B cell (primary cell): ENCODE data around the gene BTBD1. TPM values are rescaled to one million over a fixed set of nuclear protein-coding genes. Genes with fewer than 3 reads are reported as not detected.

Source experiments
- ATAC-seq: fragments of 200-7000 bp; cut with Tn5 transposase; one replicate; pipeline ENCODE4 v1.10.0; 2021; ENCODE audit warnings: low read depth, mild to moderate bottlenecking, moderate number of reproducible peaks, moderate library complexity
- CTCF ChIA-PET: fragments of 350-600 bp; sonication (Branson Sonifier 250); formaldehyde crosslinking; loops from one replicate; lab custom pipeline; 2021; ENCODE audit warnings: antibody characterized with exemption, inconsistent platforms; lab: Charles Lee
- POLR2A ChIA-PET: fragments of 350-600 bp; sonication (Branson Sonifier 250); formaldehyde crosslinking; loops from one replicate; lab custom pipeline; 2021; ENCODE audit warnings: antibody characterized with exemption; lab: Charles Lee
- DNase-seq: peaks from one replicate; pipeline ENCODE4 v3.0.0; 2013
- H2AFZ ChIP-seq: 2 replicates; pipeline ENCODE4 v1.6.1; 2012; ENCODE audit warnings: mild to moderate bottlenecking, low read depth, low read length; ENCODE audit not compliant: insufficient read depth, poor library complexity, severe bottlenecking
- H3K27ac ChIP-seq, 2 donors: 1 replicate in 1 of 2; 2 replicates in 1 of 2; pipeline ENCODE4 v1.5.1; 2012 to 2013; ENCODE audit warnings: low read length in 2 of 2, mild to moderate bottlenecking in 2 of 2, moderate library complexity in 1 of 2
- H3K27me3 ChIP-seq, 4 experiments: fragments of 200-600 bp in 1 of 4; sonication (generic) in 1 of 4; replicated peaks in 1 of 4; 1 replicate in 2 of 4; 2 replicates in 2 of 4; pipeline versions ENCODE4 v1.6.1 to v1.7.0; 2013 to 2016; ENCODE audit warnings: low read length in 3 of 4, mild to moderate bottlenecking in 2 of 4, mixed read lengths in 1 of 4, moderate library complexity in 1 of 4; ENCODE audit not compliant: insufficient read depth in 4 of 4, control insufficient read depth in 3 of 4; ENCODE audit errors: control extremely low read depth in 1 of 4
- H3K36me3 ChIP-seq, 2 experiments: replicated peaks in 1 of 2; 1 replicate in 1 of 2; 2 replicates in 1 of 2; pipeline versions ENCODE4 v1.6.1 to v1.7.1; 2013; ENCODE audit warnings: low read length in 1 of 2; ENCODE audit not compliant: insufficient read depth in 2 of 2, control insufficient read depth in 1 of 2; ENCODE audit errors: control extremely low read depth in 1 of 2, extremely low read depth in 1 of 2
- H3K4me1 ChIP-seq, 2 donors: fragments of 200-600 bp in 1 of 2; sonication (generic) in 1 of 2; 1 replicate in 1 of 2; 2 replicates in 1 of 2; pipeline versions ENCODE4 v1.5.1 to v1.6.1; 2013 to 2017; ENCODE audit warnings: low read length in 2 of 2; ENCODE audit not compliant: control insufficient read depth in 2 of 2, insufficient read depth in 2 of 2
- H3K4me2 ChIP-seq: replicated peaks from 2 replicates; pipeline ENCODE3; 2012; ENCODE audit warnings: mild to moderate bottlenecking, low read depth, low read length; ENCODE audit not compliant: poor library complexity, severe bottlenecking
- H3K4me3 ChIP-seq, 5 experiments: fragments of 200-600 bp in 1 of 5; sonication (generic) in 1 of 5; 1 replicate in 3 of 5; 2 replicates in 2 of 5; pipeline versions ENCODE4 v1.5.1 to v1.7.0; 2011 to 2016; ENCODE audit warnings: low read length in 4 of 5, mild to moderate bottlenecking in 4 of 5, low read depth in 2 of 5, control low read depth in 1 of 5, moderate library complexity in 1 of 5; ENCODE audit not compliant: insufficient read depth in 1 of 5; ENCODE audit errors: control extremely low read depth in 1 of 5, extremely low read depth in 1 of 5
- H3K79me2 ChIP-seq: fragments of 200-600 bp; sonication (generic); one replicate; pipeline ENCODE4 v1.6.0; 2016; ENCODE audit warnings: low read length; ENCODE audit not compliant: control insufficient read depth, insufficient read depth
- H3K9ac ChIP-seq: fragments of 200-600 bp; sonication (generic); 2 replicates; pipeline ENCODE4 v1.6.1; 2017; ENCODE audit warnings: mild to moderate bottlenecking, low read length, moderate library complexity
- H3K9me3 ChIP-seq, 3 donors: one replicate each; pipeline versions ENCODE4 v1.6.1 to v1.7.1; 2013; ENCODE audit warnings: low read length in 2 of 3; ENCODE audit not compliant: control insufficient read depth in 2 of 3, insufficient read depth in 1 of 3; ENCODE audit errors: control extremely low read depth in 1 of 3
- H4K20me1 ChIP-seq: 2 replicates; pipeline ENCODE4 v1.6.0; 2012; ENCODE audit warnings: mild to moderate bottlenecking, low read length; ENCODE audit not compliant: insufficient read depth, control insufficient read depth, poor library complexity, severe bottlenecking
- H3K27ac Mint-ChIP-seq: one replicate; pipeline ENCODE4 v1.8.0; 2021; ENCODE audit warnings: mixed read lengths
- H3K27me3 Mint-ChIP-seq: one replicate; pipeline ENCODE4 v1.8.0; 2021; ENCODE audit warnings: mixed read lengths
- H3K4me1 Mint-ChIP-seq: one replicate; pipeline ENCODE4 v1.8.0; 2021; ENCODE audit warnings: mixed read lengths
- H3K4me3 Mint-ChIP-seq: one replicate; pipeline ENCODE4 v1.8.0; 2021; ENCODE audit warnings: mixed read lengths
- H3K9me3 Mint-ChIP-seq: one replicate; pipeline ENCODE4 v1.8.0; 2022; ENCODE audit warnings: mixed read lengths; ENCODE audit not compliant: insufficient read depth
- CTCF ChIP-seq: fragments of 200-600 bp; IDR thresholded peaks from one replicate; pipeline ENCODE4 v1.8.0; 2022; ENCODE audit warnings: antibody characterized with exemption, mild to moderate bottlenecking
- EZH2 ChIP-seq: IDR thresholded peaks from 2 replicates; pipeline ENCODE4 v1.6.1; 2012; ENCODE audit warnings: borderline replicate concordance, low read depth, mild to moderate bottlenecking, moderate library complexity, low read length; ENCODE audit not compliant: insufficient read depth, poor library complexity, severe bottlenecking
- WGBS: methylation state at CpG from one replicate; pipeline ENCODE4 v1.1.5; 2013; ENCODE audit warnings: missing lambda C conversion rate; ENCODE audit not compliant: insufficient coverage; 5-methylcytosine and 5-hydroxymethylcytosine counted together
- intact Hi-C: fragments of 100-400 bp; cut with micrococcal nuclease; formaldehyde crosslinking; loops from one replicate; pipeline ENCODE4 v1.10.0; 2022
- polyA plus RNA-seq: library from polyadenylated mRNA; depleted of rRNA; stranded (reverse); fragments of >200 nt; gene quantifications from 2 replicates; pipeline ENCODE4 v1.2.3, GENCODE V29; 2012
- total RNA-seq, 2 donors: library from RNA; stranded (reverse); fragments of 120-200 nt in 1 of 2; gene quantifications; 1 replicate in 1 of 2; 2 replicates in 1 of 2; pipeline versions ENCODE4 v1.2.3 to v1.2.4, GENCODE V29; 2013 to 2022

BTBD1 gene
- total and polyA plus RNA-seq, 2 donors (not counting 1 experiment from before 2014, with no cell fraction given), result 20.7 to 47.5 TPM

GRCh38 chr15:83068054-83068453 lies 1.0 kb upstream of the BTBD1 start:
- H2AFZ ChIP-seq, result peak overlapping the region; percentile 90
- peaks cover 1 to 7% (median 4%) of the 10 kb centered on the region in 3 donors for H3K9me3 ChIP-seq
- WGBS, result 72% methylated on average over 4 of the region's 6 CpGs

More at GRCh38 chr15:83068054-83068453, 1.0 kb upstream of the BTBD1 start:
- intact Hi-C loops, result no loop called here
- peak overlapping the region; percentile 90 for H3K4me2 ChIP-seq
- peak overlapping the region; percentile 80 for H3K27ac Mint-ChIP-seq
- TF ChIP-seq CTCF, result no peak
- TF ChIP-seq EZH2, result no peak
- ATAC-seq (no peak), DNase-seq (peak; percentile 13)
- peaks cover 0 to 1% of the 10 kb centered on the region in 2 experiments for H3K36me3 ChIP-seq
- H3K79me2 ChIP-seq, result peaks cover 39% of the 10 kb centered on the region
- H3K4me3 ChIP-seq, result no peak overlapping the region
- H4K20me1 ChIP-seq, result peaks cover 23% of the 10 kb centered on the region
- H3K4me1 ChIP-seq, result peaks cover 29 to 31% of the 10 kb centered on the region in 2 donors
- H3K27me3 ChIP-seq, result no peaks in the 10 kb centered on the region
- H3K27me3 Mint-ChIP-seq, result no peaks in the 10 kb centered on the region
- peak overlapping the region; percentile 79 for H3K4me3 Mint-ChIP-seq
- CTCF ChIA-PET, result interaction anchor here (0.8 kb wide), 1 partner anchor 56 kb away, joined by 3 read pairs; the partner anchor contains the start of gene C15orf40
- no peak overlapping the region for H3K9ac ChIP-seq
- POLR2A ChIA-PET, result interaction anchor here (0.5 to 1.8 kb wide), 2 partner anchors 57 to 80 kb away, joined by 6 to 13 read pairs; partner anchors contain the start of gene C15orf40
- H3K27ac ChIP-seq, result peak overlapping the region in 1 of 2 donors; percentile 25
- H3K9me3 Mint-ChIP-seq, result no peaks in the 10 kb centered on the region
- peaks cover 10% of the 10 kb centered on the region for H3K4me1 Mint-ChIP-seq
